ENCODE data around the gene STRN4. TPM values are rescaled to one million over a fixed set of nuclear protein-coding genes. Genes with fewer than 3 reads are reported as not detected.
"Not testable (repeated sequence)": the region's sequence is repeated elsewhere in the genome, so short reads cannot be mapped to it uniquely, and the experiment has no call there.

Gene STRN4
- total RNA-seq, 2 donors from 2014 or later = 142 to 155 TPM

DNA sequence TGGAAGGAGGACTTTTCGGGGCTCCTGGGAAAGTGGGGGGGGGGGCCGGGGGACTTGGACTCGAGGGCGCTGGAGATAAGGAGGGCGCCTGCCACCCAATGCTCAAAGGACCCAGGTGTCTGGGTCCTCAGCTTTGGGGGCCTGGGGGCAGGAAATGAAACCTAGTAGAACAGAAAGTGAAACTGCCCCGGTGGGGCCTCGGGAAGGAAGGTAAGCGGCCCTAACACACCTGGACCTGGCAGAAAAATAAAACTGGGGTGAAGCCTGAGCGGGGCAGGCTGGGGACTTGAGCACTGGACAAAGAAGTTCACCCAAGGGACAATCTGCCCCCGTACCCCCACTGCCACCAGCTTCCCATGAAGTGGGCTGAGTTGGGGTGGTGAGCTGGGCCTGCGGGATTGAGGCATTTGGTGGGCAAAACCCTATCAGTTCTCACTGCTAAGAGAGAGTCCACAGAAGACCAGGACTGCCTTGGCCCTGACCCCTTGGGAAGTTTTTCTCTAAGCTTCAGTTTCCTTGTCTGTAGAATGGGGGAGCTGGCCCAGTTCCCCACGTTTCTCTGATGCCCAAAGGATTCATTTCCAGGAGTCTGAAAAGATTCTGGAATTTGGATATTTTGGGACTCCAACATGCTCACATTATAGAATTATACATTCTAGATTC, 31.7 kb downstream of the STRN4 start:
- TF ChIP-seq, protein P1, sequence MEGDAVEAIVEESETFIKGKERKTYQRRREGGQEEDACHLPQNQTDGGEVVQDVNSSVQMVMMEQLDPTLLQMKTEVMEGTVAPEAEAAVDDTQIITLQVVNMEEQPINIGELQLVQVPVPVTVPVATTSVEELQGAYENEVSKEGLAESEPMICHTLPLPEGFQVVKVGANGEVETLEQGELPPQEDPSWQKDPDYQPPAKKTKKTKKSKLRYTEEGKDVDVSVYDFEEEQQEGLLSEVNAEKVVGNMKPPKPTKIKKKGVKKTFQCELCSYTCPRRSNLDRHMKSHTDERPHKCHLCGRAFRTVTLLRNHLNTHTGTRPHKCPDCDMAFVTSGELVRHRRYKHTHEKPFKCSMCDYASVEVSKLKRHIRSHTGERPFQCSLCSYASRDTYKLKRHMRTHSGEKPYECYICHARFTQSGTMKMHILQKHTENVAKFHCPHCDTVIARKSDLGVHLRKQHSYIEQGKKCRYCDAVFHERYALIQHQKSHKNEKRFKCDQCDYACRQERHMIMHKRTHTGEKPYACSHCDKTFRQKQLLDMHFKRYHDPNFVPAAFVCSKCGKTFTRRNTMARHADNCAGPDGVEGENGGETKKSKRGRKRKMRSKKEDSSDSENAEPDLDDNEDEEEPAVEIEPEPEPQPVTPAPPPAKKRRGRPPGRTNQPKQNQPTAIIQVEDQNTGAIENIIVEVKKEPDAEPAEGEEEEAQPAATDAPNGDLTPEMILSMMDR (conservative IDR thresholded peaks at IDR 0.05) = no peak
- Mint-ChIP-seq H3K36me3 (ENCODE audit: low read depth) (peaks cover 26% of the 10 kb centered on the region), H3K4me3 (peak overlapping the region; percentile 94), H3K4me1 (peaks cover 13% of the 10 kb centered on the region), H3K9me3 (no peaks in the 10 kb centered on the region), H3K27ac (peak overlapping the region; percentile 91), H3K27me3 (ENCODE audit: insufficient read depth) (no peaks in the 10 kb centered on the region)
- Histone ChIP-seq H3K36me3 (ENCODE audit: control insufficient read depth, insufficient read depth, low read length) (peaks cover 18% of the 10 kb centered on the region), H3K9ac (ENCODE audit: extremely low read depth, low read length, poor library complexity, severe bottlenecking) (peak overlapping the region; percentile 86), H3K27me3 (ENCODE audit: control insufficient read depth, insufficient read depth, low read length, poor library complexity, severe bottlenecking) (no peaks in the 10 kb centered on the region), H3K9me3 (ENCODE audit: control insufficient read depth, low read length) (no peaks in the 10 kb centered on the region), H3K4me1 (ENCODE audit: control insufficient read depth, insufficient read depth, low read length) (no peaks in the 10 kb centered on the region), H3K27ac (ENCODE audit: low read depth, low read length) (no peak overlapping the region), H3K4me3 (ENCODE audit: low read length) (peak overlapping the region; percentile 96)
- 17 to 20% methylated on average over 3 to 11 of the region's 12 CpGs for WGBS, 2 experiments (ENCODE audit: insufficient coverage in 1 of 2, insufficient read length in 1 of 2)
- DNase-seq = no peak

- peak; percentile 97 for DNase-seq
- peak overlapping the region; percentile 96 for H3K4me3 ChIP-seq (ENCODE audit: low read length)
- peak overlapping the region; percentile 24 for H3K27ac ChIP-seq (ENCODE audit: low read depth, low read length)
- peaks cover 26% of the 10 kb centered on the region for H3K36me3 Mint-ChIP-seq (ENCODE audit: low read depth)
- H3K27me3 Mint-ChIP-seq (ENCODE audit: insufficient read depth) = no peaks in the 10 kb centered on the region
- no peaks in the 10 kb centered on the region for H3K9me3 Mint-ChIP-seq
- no peaks in the 10 kb centered on the region for H3K27me3 ChIP-seq (ENCODE audit: control insufficient read depth, insufficient read depth, low read length, poor library complexity, severe bottlenecking)
- peaks cover 13% of the 10 kb centered on the region for H3K4me1 Mint-ChIP-seq
- TF ChIP-seq, protein P1 (conservative IDR thresholded peaks at IDR 0.05) = no peak
- peak overlapping the region; percentile 41 for H3K9ac ChIP-seq (ENCODE audit: extremely low read depth, low read length, poor library complexity, severe bottlenecking)
- peak overlapping the region; percentile 90 for H3K27ac Mint-ChIP-seq
- WGBS, 2 experiments (ENCODE audit: insufficient coverage in 1 of 2, insufficient read length in 1 of 2) = 2 to 11% methylated on average over 6 to 23 of the region's 39 CpGs
- H3K4me1 ChIP-seq (ENCODE audit: control insufficient read depth, insufficient read depth, low read length) = no peaks in the 10 kb centered on the region
- H3K9me3 ChIP-seq (ENCODE audit: control insufficient read depth, low read length) = no peaks in the 10 kb centered on the region
- peaks cover 25% of the 10 kb centered on the region for H3K36me3 ChIP-seq (ENCODE audit: control insufficient read depth, insufficient read depth, low read length)
- H3K4me3 Mint-ChIP-seq = peak overlapping the region; percentile 94
Observed at GRCh38 chr19:46713781-46714443, 32.3 kb downstream of the STRN4 start.

- not testable (repeated sequence) for H3K4me3 ChIP-seq (ENCODE audit: low read length); H3K9me3 Mint-ChIP-seq
- H3K36me3 Mint-ChIP-seq (ENCODE audit: low read depth) = peaks cover 34% of the 10 kb centered on the region
Observed at GRCh38 chr19:46712768-46713338, 33.4 kb downstream of the STRN4 start.

More at GRCh38 chr19:46712768-46713338, 33.4 kb downstream of the STRN4 start:
- not testable (repeated sequence) for H3K27me3 ChIP-seq (ENCODE audit: control insufficient read depth, insufficient read depth, low read length, poor library complexity, severe bottlenecking); H3K27me3 Mint-ChIP-seq (ENCODE audit: insufficient read depth); H3K27ac Mint-ChIP-seq; DNase-seq; H3K27ac ChIP-seq (ENCODE audit: low read depth, low read length); H3K9ac ChIP-seq (ENCODE audit: extremely low read depth, low read length, poor library complexity, severe bottlenecking); H3K4me1 ChIP-seq (ENCODE audit: control insufficient read depth, insufficient read depth, low read length); H3K9me3 ChIP-seq (ENCODE audit: control insufficient read depth, low read length)
- H3K4me3 Mint-ChIP-seq = peak overlapping the region; percentile 94
- WGBS, 2 experiments (ENCODE audit: insufficient coverage in 1 of 2, insufficient read length in 1 of 2) = 85 to 100% methylated on average over 3 to 6 of the region's 6 CpGs
- H3K4me1 Mint-ChIP-seq = peaks cover 12% of the 10 kb centered on the region
- H3K36me3 ChIP-seq (ENCODE audit: control insufficient read depth, insufficient read depth, low read length) = peaks cover 35% of the 10 kb centered on the region

Data from endodermal cell (in vitro differentiated cells).